ENCODE results near the gene RIPK1. TPM values are rescaled to one million over a fixed set of nuclear protein-coding genes. Genes with fewer than 3 reads are reported as not detected.

Gene RIPK1
- 12.0 and 15.7 TPM in 2 replicates for polyA plus RNA-seq (2012; rRNA removed)
- polyA plus RNA-seq (2012; cell fraction: cytosol; rRNA removed): 13.2 and 14.1 TPM in 2 replicates
- 20.4 and 28.0 TPM in 2 replicates for polyA plus RNA-seq (2012; cell fraction: nucleus; rRNA removed)

DNA sequence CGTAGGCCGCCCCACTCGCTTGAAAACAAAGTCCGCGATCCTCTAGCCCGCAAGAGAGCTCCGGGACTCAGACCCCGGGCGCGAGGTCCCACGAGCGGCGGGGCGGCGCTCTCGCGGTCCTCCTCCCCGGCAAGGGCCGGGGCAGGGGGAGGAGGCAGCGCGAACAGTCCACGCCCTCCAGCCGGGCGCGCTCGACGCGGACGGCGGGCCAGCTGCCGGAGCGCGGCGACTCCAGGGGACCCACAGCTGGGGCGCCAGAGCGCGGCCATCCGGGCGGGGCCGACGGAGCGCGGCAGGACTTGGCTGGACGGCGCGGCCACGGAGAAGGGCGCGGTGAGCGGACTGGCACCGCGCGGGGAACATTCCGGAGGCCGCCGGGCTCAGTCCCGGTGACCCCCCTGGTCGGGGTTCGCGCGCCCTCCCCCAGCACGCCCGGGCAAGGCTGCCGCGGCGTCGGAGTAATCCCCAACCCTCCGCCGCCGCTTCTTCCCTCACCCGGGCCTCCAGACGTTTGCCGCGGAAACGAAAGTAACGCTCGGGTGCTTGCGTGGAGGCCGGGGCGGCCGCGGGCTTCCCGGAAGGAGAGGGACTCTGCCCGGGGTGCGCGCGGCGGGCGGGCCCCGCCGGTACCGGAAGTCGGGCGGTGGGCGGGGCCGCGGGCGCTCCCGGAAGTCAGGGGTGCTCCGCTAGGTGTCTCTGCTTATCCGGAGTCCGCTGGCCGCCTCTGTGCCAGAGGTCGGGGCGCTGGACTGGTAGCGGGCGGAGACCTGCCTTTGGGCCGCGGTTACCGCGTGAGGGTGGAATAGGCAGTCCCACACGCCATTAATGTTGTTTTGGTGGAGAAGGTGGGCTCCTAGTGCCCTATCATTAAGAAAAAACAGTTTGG is at the start of gene RIPK1:
RIPK1 (plus strand) TSS at position 166 of the 886 bp plus-strand sequence. CDS start 8,330 bp downstream, outside the sequence.
- H3K79me2 ChIP-seq (ENCODE audit: insufficient read depth): peaks cover 64% of the 10 kb centered on the region
- H3K4me1 ChIP-seq (ENCODE audit: control insufficient read depth in 1 of 2, insufficient read depth in 2 of 2, low read depth in 1 of 2, low read length in 1 of 2): peaks cover 7 to 14% of the 10 kb centered on the region in 2 experiments; a peak in 3 of 4 replicates
- TF ChIP-seq TEAD4 (IDR thresholded peaks at IDR 0.05; ENCODE audit: borderline replicate concordance, insufficient read depth) (0 out of 2 replicates have a peak, but pooled peaks have one; percentile 2), MEF2A (IDR thresholded peaks at IDR 0.05; ENCODE audit: borderline replicate concordance, low read depth) (no peak), YY1 (IDR thresholded peaks at IDR 0.05; ENCODE audit: low read depth) (no peak), JUND (IDR thresholded peaks at IDR 0.05) (no peak), GABPA (IDR thresholded peaks at IDR 0.05; ENCODE audit: low read depth) (peak; percentile 83), MXI1 (IDR thresholded peaks at IDR 0.05; ENCODE audit: low read depth, low read length) (peak; percentile 59), RFX5 (IDR thresholded peaks at IDR 0.05; ENCODE audit: low read length) (no peak), ELF1 (IDR thresholded peaks at IDR 0.05) (peak; percentile 89), EZH2phosphoT487 (IDR thresholded peaks at IDR 0.05; ENCODE audit: borderline replicate concordance, low read depth) (no peak), SMC3 (IDR thresholded peaks at IDR 0.05; ENCODE audit: low read depth, low read length) (no peak), NRF1 (IDR thresholded peaks at IDR 0.05; ENCODE audit: low read depth, low read length) (peak; percentile 35), RAD21 (IDR thresholded peaks at IDR 0.05; ENCODE audit: low read length) (peak; percentile 45), FOSL2 (IDR thresholded peaks at IDR 0.05; ENCODE audit: borderline replicate concordance, low read depth) (no peak), FOXM1 (IDR thresholded peaks at IDR 0.05; ENCODE audit: low read depth) (no peak), RXRA (IDR thresholded peaks at IDR 0.05; ENCODE audit: borderline replicate concordance, low read depth) (no peak), TCF12 (IDR thresholded peaks at IDR 0.05) (no peak), POLR2AphosphoS5 (IDR thresholded peaks at IDR 0.05; ENCODE audit: low read depth, low read length) (peak; percentile 69), SIN3A (IDR thresholded peaks at IDR 0.05; ENCODE audit: borderline replicate concordance, low read depth, low read length) (peak; percentile 65; the same call in 1 of the 2 replicates), FOXJ3 (CRISPR knock-in tag; IDR thresholded peaks at IDR 0.05) (no peak), EP300 (IDR thresholded peaks at IDR 0.05; ENCODE audit: borderline replicate concordance in 1 of 2, low read depth in 1 of 2, low read length in 1 of 2) (no peak), CHD2 (IDR thresholded peaks at IDR 0.05; ENCODE audit: low read length, partially characterized antibody) (peak; percentile 70), TAF1 (IDR thresholded peaks at IDR 0.05; ENCODE audit: borderline replicate concordance, low read depth, low read length) (no peak; the same call in none of the 2 replicates), GATA2 (CRISPR knock-in tag; IDR thresholded peaks at IDR 0.05) (no peak)
- TF ChIP-seq, protein P1, sequence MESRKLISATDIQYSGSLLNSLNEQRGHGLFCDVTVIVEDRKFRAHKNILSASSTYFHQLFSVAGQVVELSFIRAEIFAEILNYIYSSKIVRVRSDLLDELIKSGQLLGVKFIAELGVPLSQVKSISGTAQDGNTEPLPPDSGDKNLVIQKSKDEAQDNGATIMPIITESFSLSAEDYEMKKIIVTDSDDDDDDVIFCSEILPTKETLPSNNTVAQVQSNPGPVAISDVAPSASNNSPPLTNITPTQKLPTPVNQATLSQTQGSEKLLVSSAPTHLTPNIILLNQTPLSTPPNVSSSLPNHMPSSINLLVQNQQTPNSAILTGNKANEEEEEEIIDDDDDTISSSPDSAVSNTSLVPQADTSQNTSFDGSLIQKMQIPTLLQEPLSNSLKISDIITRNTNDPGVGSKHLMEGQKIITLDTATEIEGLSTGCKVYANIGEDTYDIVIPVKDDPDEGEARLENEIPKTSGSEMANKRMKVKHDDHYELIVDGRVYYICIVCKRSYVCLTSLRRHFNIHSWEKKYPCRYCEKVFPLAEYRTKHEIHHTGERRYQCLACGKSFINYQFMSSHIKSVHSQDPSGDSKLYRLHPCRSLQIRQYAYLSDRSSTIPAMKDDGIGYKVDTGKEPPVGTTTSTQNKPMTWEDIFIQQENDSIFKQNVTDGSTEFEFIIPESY (IDR thresholded peaks at IDR 0.05; ENCODE audit: borderline replicate concordance, low read depth): no peak
- TF ChIP-seq, protein P2, sequence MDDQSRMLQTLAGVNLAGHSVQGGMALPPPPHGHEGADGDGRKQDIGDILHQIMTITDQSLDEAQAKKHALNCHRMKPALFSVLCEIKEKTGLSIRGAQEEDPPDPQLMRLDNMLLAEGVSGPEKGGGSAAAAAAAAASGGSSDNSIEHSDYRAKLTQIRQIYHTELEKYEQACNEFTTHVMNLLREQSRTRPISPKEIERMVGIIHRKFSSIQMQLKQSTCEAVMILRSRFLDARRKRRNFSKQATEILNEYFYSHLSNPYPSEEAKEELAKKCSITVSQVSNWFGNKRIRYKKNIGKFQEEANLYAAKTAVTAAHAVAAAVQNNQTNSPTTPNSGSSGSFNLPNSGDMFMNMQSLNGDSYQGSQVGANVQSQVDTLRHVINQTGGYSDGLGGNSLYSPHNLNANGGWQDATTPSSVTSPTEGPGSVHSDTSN (IDR thresholded peaks at IDR 0.05): peak; percentile 11; the same call in 1 of the 2 replicates
- TF ChIP-seq, protein P3, sequence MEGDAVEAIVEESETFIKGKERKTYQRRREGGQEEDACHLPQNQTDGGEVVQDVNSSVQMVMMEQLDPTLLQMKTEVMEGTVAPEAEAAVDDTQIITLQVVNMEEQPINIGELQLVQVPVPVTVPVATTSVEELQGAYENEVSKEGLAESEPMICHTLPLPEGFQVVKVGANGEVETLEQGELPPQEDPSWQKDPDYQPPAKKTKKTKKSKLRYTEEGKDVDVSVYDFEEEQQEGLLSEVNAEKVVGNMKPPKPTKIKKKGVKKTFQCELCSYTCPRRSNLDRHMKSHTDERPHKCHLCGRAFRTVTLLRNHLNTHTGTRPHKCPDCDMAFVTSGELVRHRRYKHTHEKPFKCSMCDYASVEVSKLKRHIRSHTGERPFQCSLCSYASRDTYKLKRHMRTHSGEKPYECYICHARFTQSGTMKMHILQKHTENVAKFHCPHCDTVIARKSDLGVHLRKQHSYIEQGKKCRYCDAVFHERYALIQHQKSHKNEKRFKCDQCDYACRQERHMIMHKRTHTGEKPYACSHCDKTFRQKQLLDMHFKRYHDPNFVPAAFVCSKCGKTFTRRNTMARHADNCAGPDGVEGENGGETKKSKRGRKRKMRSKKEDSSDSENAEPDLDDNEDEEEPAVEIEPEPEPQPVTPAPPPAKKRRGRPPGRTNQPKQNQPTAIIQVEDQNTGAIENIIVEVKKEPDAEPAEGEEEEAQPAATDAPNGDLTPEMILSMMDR (IDR thresholded peaks at IDR 0.05): peak; percentile 42
- TF ChIP-seq, protein P4, sequence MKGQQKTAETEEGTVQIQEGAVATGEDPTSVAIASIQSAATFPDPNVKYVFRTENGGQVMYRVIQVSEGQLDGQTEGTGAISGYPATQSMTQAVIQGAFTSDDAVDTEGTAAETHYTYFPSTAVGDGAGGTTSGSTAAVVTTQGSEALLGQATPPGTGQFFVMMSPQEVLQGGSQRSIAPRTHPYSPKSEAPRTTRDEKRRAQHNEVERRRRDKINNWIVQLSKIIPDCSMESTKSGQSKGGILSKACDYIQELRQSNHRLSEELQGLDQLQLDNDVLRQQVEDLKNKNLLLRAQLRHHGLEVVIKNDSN (IDR thresholded peaks at IDR 0.05; ENCODE audit: borderline replicate concordance, low read depth): no peak
- TF ChIP-seq, protein P5, sequence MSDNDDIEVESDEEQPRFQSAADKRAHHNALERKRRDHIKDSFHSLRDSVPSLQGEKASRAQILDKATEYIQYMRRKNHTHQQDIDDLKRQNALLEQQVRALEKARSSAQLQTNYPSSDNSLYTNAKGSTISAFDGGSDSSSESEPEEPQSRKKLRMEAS (IDR thresholded peaks at IDR 0.05; ENCODE audit: low read depth): peak; percentile 49; the same call in 1 of the 2 replicates

More for the DNA sequence above, at the start of gene RIPK1:
- H3K9me3 ChIP-seq: no peaks in the 10 kb centered on the region
- ChIA-PET POLR2A (interaction anchor here (0.6 to 2.4 kb wide), 6 partner anchors 14 to 229 kb away, joined by 3 to 19 read pairs (median 4); no protein-coding TSS in a partner anchor), CTCF (interaction anchor here (1.0 to 2.3 kb wide), 7 partner anchors 9 to 318 kb away, joined by 3 to 10 read pairs (median 4); partner anchors contain the start of gene MYLK4)
- H3K9me2 ChIP-seq: no peaks in the 10 kb centered on the region
- H4K20me1 ChIP-seq (ENCODE audit: insufficient read depth): peaks cover 15% of the 10 kb centered on the region
- WGBS (ENCODE audit: low lambda C conversion rate): 2% methylated on average over 13 of the region's 112 CpGs
- peak within 1 kb of the TSS; percentile 90 to 93 for H3K4me3 ChIP-seq (ENCODE audit: low read depth in 2 of 2, low read length in 1 of 2)
- H2AFZ ChIP-seq (ENCODE audit: low read depth): peak within 1 kb of the TSS; percentile 84
- H3K27ac ChIP-seq (ENCODE audit: low read depth in 2 of 2, low read length in 1 of 2): peak within 1 kb of the TSS; percentile 95 to 98
- H3K9ac ChIP-seq: peak within 1 kb of the TSS; percentile 98
- H3F3A ChIP-seq (replicated peaks; ENCODE audit: insufficient read depth): peaks cover 31% of the 10 kb centered on the region
- peaks cover 12 to 15% of the 10 kb centered on the region in 2 experiments for H3K36me3 ChIP-seq (replicated peaks in 1 of 2; ENCODE audit: control insufficient read depth in 1 of 2, insufficient read depth in 2 of 2, low read length in 1 of 2)
- peak; percentile 98 for DNase-seq
- H3K27me3 ChIP-seq (ENCODE audit: insufficient read depth): no peaks in the 10 kb centered on the region
- peak within 1 kb of the TSS; percentile 95 for H3K4me2 ChIP-seq

Data from SK-N-SH (cell line).